ENCODE results near the gene HOXA7.

DNA sequence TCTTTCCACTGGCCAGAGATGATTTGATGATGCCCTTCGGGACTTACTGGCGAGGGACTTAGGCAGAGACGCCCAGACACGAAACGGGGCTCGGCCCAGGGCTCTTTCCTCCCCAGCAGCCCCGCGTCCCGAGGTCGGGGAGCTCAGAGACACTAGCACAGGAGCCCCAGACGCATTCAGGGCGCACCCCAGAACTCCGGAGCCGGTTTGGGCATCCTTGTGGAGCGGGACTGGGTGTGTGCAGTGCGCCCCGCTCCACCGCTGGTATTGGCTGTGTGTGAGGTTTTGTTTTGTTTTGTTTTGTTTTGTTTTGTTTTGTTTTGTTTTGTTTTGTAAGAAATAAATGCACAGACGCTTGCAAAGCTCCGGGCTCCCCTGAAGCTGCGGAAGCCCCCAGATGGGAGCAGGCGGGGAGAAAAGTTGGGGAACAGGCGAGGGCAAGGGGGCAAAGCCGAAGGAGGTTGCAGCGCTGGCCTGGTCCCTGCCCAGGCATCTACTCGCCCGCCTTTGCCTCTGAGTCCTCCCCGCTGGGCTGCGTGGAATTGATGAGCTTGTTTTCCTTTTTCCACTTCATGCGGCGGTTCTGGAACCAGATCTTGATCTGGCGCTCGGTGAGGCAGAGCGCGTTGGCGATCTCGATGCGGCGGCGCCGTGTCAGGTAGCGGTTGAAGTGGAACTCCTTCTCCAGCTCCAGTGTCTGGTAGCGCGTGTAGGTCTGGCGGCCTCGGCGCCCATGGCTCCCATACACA lies 11.1 kb downstream of the HOXA7 start:
- no peak for TF ChIP-seq CTCF (IDR thresholded peaks at IDR 0.05)
- no peak for TF ChIP-seq POLR2A (IDR thresholded peaks at IDR 0.05)
